ENCODE results near the gene PDIA5.

DNA sequence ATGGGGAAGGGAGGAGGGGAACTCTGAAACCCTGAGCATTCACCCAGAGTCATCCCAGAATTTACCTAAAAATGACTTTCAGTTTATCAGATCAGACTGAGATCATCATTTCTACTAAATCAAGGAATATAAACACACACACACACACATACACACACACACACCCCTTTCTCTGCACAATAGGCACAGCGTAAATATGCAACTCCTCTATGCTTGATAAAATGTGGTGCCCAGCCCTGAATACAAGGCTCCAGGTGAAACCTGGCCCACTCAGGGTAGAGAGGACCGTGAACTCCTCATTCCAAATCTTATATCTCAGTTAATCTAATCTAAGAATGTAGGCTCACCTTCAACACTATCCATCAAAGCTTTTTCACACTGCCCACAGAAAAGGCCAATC, 103.1 kb downstream of the PDIA5 start:
- TF ChIP-seq POLR2A (IDR thresholded peaks at IDR 0.05; ENCODE audit: low read depth, low read length) (no peak), MXI1 (IDR thresholded peaks at IDR 0.05; ENCODE audit: borderline replicate concordance, low read depth, low read length) (no peak)
